Measurements from ENCODE around the gene PACS2. TPM values are rescaled to one million over a fixed set of nuclear protein-coding genes. Genes with fewer than 3 reads are reported as not detected.

The PACS2 gene
- total and polyA plus RNA-seq, 2 donors (not counting 1 experiment from before 2014, with no cell fraction given) = 65.6 to 70.7 TPM

DNA sequence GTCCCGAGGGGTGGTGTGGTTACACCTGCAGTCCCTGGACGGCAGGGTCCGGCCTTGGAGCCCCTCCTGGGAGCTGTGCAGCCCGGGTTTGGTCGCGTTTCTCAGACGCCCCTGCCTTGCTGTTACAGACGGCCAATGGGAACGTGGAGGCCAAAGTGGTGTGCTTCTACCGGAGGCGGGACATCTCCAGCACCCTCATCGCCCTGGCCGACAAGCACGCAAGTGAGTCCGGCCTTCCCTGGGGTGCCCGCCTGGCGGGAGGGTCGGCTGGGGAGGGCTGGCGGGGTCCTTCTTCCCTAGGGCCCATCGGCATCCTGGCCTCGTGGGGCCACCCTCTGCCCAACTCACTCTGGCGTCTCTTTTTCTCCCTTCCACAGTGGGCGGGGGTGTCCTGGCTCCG, 130.7 kb downstream of the PACS2 start:
- CTCF ChIA-PET = no interaction called here

More for the DNA sequence above, 130.7 kb downstream of the PACS2 start:
- no peak for ATAC-seq (ENCODE audit: low read depth)
- peaks cover 0 to 11% of the 10 kb centered on the region in 2 experiments for H3K36me3 ChIP-seq (replicated peaks in 1 of 2; ENCODE audit: control extremely low read depth in 1 of 2, control insufficient read depth in 1 of 2, extremely low read depth in 1 of 2, insufficient read depth in 2 of 2, low read length in 1 of 2)
- no peak overlapping the region for H3K27ac Mint-ChIP-seq
- H3K9ac ChIP-seq (ENCODE audit: low read length) = no peak overlapping the region
- no peaks in the 10 kb centered on the region for H3K27me3 ChIP-seq (replicated peaks in 1 of 4; ENCODE audit: control extremely low read depth in 1 of 4, control insufficient read depth in 3 of 4, insufficient read depth in 4 of 4, low read length in 3 of 4)
- no peak overlapping the region for H3K4me2 ChIP-seq (replicated peaks; ENCODE audit: low read depth, low read length, poor library complexity, severe bottlenecking)
- H3K4me1 ChIP-seq (ENCODE audit: control insufficient read depth in 2 of 2, insufficient read depth in 2 of 2, low read length in 2 of 2) = no peaks in the 10 kb centered on the region
- no peaks in the 10 kb centered on the region for H3K27me3 Mint-ChIP-seq
- no peaks in the 10 kb centered on the region for H3K9me3 Mint-ChIP-seq (ENCODE audit: insufficient read depth)
- H3K9me3 ChIP-seq (ENCODE audit: control extremely low read depth in 1 of 3, control insufficient read depth in 2 of 3, insufficient read depth in 1 of 3, low read length in 2 of 3) = no peaks in the 10 kb centered on the region
- TF ChIP-seq CTCF (IDR thresholded peaks at IDR 0.05) (no peak), EZH2 (IDR thresholded peaks at IDR 0.05; ENCODE audit: borderline replicate concordance, insufficient read depth, low read depth, low read length, poor library complexity, severe bottlenecking) (no peak)
- WGBS (ENCODE audit: insufficient coverage) = 82% methylated on average over 24 of the region's 24 CpGs
- no peak overlapping the region for H3K27ac ChIP-seq (ENCODE audit: low read length in 2 of 2)
- POLR2A ChIA-PET = no interaction called here
- H4K20me1 ChIP-seq (ENCODE audit: control insufficient read depth, insufficient read depth, low read length, poor library complexity, severe bottlenecking) = peaks cover 47% of the 10 kb centered on the region
- intact Hi-C loops (cut with micrococcal nuclease) = no loop called here
- DNase-seq = no peak
- H2AFZ ChIP-seq (ENCODE audit: insufficient read depth, low read depth, low read length, poor library complexity, severe bottlenecking) = no peak overlapping the region
- H3K79me2 ChIP-seq (ENCODE audit: control insufficient read depth, insufficient read depth, low read length) = peaks cover 53% of the 10 kb centered on the region
- no peaks in the 10 kb centered on the region for H3K4me1 Mint-ChIP-seq
- H3K4me3 Mint-ChIP-seq = no peak overlapping the region
- H3K4me3 ChIP-seq (ENCODE audit: control extremely low read depth in 1 of 5, extremely low read depth in 1 of 5, insufficient read depth in 1 of 5, low read depth in 2 of 5, low read length in 4 of 5) = no peak overlapping the region
